HepG2 (cell line): ENCODE results near the gene IL17RC. TPM values are rescaled to one million over a fixed set of nuclear protein-coding genes. Genes with fewer than 3 reads are reported as not detected.

Experiments used
- HOXA9 ChIP-seq: sonication (generic); formaldehyde crosslinking; IDR thresholded peaks from 2 replicates; pipeline ENCODE4 v1.8.1; 2022; ENCODE audit warnings: missing genetic modification reagents, mild to moderate bottlenecking, moderate library complexity, borderline replicate concordance
- KDM2A ChIP-seq: sonication (generic); formaldehyde crosslinking; IDR thresholded peaks from 2 replicates; pipeline ENCODE4 v1.4.0; 2020; ENCODE audit warnings: low read depth, missing genetic modification reagents, borderline replicate concordance
- LRRFIP1 ChIP-seq: sonication (generic); formaldehyde crosslinking; conservative IDR thresholded peaks from 2 replicates; pipeline ENCODE4 v1.4.0; 2020; ENCODE audit warnings: missing genetic modification reagents
- MXD4 ChIP-seq: IDR thresholded peaks from 2 replicates; pipeline ENCODE4 v1.6.1; 2016; ENCODE audit warnings: mild to moderate bottlenecking, missing biosample characterization, missing genetic modification reagents
- NCOA2 ChIP-seq: sonication (generic); formaldehyde crosslinking; IDR thresholded peaks from 2 replicates; pipeline ENCODE4 v1.8.0; 2022; ENCODE audit warnings: inconsistent platforms
- NFAT5 ChIP-seq: sonication (generic); formaldehyde crosslinking; IDR thresholded peaks from 2 replicates; pipeline ENCODE4 v1.4.0; 2020; ENCODE audit warnings: missing genetic modification reagents
- NFE2 ChIP-seq: sonication (generic); formaldehyde crosslinking; IDR thresholded peaks from 2 replicates; pipeline ENCODE4 v1.4.0; 2020; ENCODE audit warnings: missing genetic modification reagents
- SP4 ChIP-seq: sonication (generic); formaldehyde crosslinking; IDR thresholded peaks from 2 replicates; pipeline ENCODE4 v1.8.1; 2023; ENCODE audit warnings: mild to moderate bottlenecking, missing genetic modification reagents
- ZNF264 ChIP-seq: sonication (generic); formaldehyde crosslinking; IDR thresholded peaks from 2 replicates; pipeline ENCODE4 v1.4.0; 2020; ENCODE audit warnings: missing genetic modification reagents
- ZNF329 ChIP-seq: sonication (generic); formaldehyde crosslinking; IDR thresholded peaks from 2 replicates; pipeline ENCODE4 v1.9.0; 2021; ENCODE audit warnings: low read depth, mild to moderate bottlenecking, missing genetic modification reagents
- ZNF354B ChIP-seq: sonication (generic); formaldehyde crosslinking; IDR thresholded peaks from 2 replicates; pipeline ENCODE4 v1.8.0; 2022; ENCODE audit warnings: mild to moderate bottlenecking, missing genetic modification reagents
- ZNF749 ChIP-seq: sonication (generic); formaldehyde crosslinking; IDR thresholded peaks from 2 replicates; pipeline ENCODE4 v1.8.0; 2022; ENCODE audit warnings: mild to moderate bottlenecking, missing genetic modification reagents, moderate library complexity, borderline replicate concordance
- polyA plus RNA-seq, 8 experiments: library from polyadenylated mRNA; depleted of rRNA in 3 of 8; stranded (reverse) in 7 of 8; unstranded in 1 of 8; fragments of >200 nt; fragmentation: Illumina TruSeq in 4 of 8; extraction: Trizol in 4 of 8; gene quantifications; 2 replicates each; pipeline versions ENCODE4 v1.2.1 to v1.2.3, GENCODE V29; 2011 to 2016; ENCODE audit warnings: low read depth in 4 of 8, missing spikeins in 1 of 8, mixed read lengths in 1 of 8; ENCODE audit not compliant: insufficient read depth in 1 of 8
- total RNA-seq, 5 experiments: library from RNA; depleted of rRNA; stranded (reverse); fragments of >200 nt; fragmentation: Illumina TruSeq; extraction: Trizol; gene quantifications; 2 replicates each; pipeline ENCODE4 v1.2.3, GENCODE V29; 2016; ENCODE audit warnings: low read depth in 1 of 5
- TF ChIP-seq, protein P1 (sequence below): sonication (generic); formaldehyde crosslinking; IDR thresholded peaks from 2 replicates; pipeline ENCODE4 v1.4.0; 2020; ENCODE audit warnings: mild to moderate bottlenecking, missing genetic modification reagents
- TF ChIP-seq, protein P2 (sequence below): sonication (generic); formaldehyde crosslinking; IDR thresholded peaks from 2 replicates; pipeline ENCODE4 v1.4.0; 2020; ENCODE audit warnings: mild to moderate bottlenecking, low read depth, missing genetic modification reagents
- TF ChIP-seq, protein P3 (sequence below): sonication (generic); formaldehyde crosslinking; IDR thresholded peaks from 2 replicates; pipeline ENCODE4 v1.4.0; 2020; ENCODE audit warnings: missing genetic modification reagents

Gene IL17RC
- total and polyA plus RNA-seq, 2 of the 13 experiments (the other 11 are each of a cell fraction or from before 2014, with no cell fraction given) = 20.7 to 24.0 TPM

- TF ChIP-seq NFAT5 (CRISPR knock-in tag) = peak; percentile 79
- peak; percentile 96 for TF ChIP-seq KDM2A
- 0 out of 2 replicates have a peak, but pooled peaks have one; percentile 57 for TF ChIP-seq ZNF264 (CRISPR knock-in tag)
- TF ChIP-seq ZNF329 = 0 out of 2 replicates have a peak, but pooled peaks have one; percentile 70
- peak; percentile 43; the same call in 1 of the 2 replicates for TF ChIP-seq NCOA2 (CRISPR knock-in tag)
- TF ChIP-seq NFE2 (CRISPR knock-in tag) = no peak
- TF ChIP-seq, protein P1, sequence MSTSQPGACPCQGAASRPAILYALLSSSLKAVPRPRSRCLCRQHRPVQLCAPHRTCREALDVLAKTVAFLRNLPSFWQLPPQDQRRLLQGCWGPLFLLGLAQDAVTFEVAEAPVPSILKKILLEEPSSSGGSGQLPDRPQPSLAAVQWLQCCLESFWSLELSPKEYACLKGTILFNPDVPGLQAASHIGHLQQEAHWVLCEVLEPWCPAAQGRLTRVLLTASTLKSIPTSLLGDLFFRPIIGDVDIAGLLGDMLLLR (CRISPR knock-in tag) = peak; percentile 61; the same call in 1 of the 2 replicates
- TF ChIP-seq, protein P2, sequence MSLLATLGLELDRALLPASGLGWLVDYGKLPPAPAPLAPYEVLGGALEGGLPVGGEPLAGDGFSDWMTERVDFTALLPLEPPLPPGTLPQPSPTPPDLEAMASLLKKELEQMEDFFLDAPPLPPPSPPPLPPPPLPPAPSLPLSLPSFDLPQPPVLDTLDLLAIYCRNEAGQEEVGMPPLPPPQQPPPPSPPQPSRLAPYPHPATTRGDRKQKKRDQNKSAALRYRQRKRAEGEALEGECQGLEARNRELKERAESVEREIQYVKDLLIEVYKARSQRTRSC = no peak; the same call in 1 of the 2 replicates
- peak; percentile 55; the same call in 1 of the 2 replicates for TF ChIP-seq ZNF749 (CRISPR knock-in tag)
- TF ChIP-seq ZNF354B (CRISPR knock-in tag) = 0 out of 2 replicates have a peak, but pooled peaks have one; percentile 72
- no peak for TF ChIP-seq LRRFIP1 (CRISPR knock-in tag)
- TF ChIP-seq MXD4 (CRISPR knock-in tag) = peak; percentile 86
- TF ChIP-seq, protein P3, sequence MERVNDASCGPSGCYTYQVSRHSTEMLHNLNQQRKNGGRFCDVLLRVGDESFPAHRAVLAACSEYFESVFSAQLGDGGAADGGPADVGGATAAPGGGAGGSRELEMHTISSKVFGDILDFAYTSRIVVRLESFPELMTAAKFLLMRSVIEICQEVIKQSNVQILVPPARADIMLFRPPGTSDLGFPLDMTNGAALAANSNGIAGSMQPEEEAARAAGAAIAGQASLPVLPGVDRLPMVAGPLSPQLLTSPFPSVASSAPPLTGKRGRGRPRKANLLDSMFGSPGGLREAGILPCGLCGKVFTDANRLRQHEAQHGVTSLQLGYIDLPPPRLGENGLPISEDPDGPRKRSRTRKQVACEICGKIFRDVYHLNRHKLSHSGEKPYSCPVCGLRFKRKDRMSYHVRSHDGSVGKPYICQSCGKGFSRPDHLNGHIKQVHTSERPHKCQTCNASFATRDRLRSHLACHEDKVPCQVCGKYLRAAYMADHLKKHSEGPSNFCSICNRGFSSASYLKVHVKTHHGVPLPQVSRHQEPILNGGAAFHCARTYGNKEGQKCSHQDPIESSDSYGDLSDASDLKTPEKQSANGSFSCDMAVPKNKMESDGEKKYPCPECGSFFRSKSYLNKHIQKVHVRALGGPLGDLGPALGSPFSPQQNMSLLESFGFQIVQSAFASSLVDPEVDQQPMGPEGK (CRISPR knock-in tag) = peak; percentile 62; the same call in 1 of the 2 replicates
- peak; percentile 70 for TF ChIP-seq SP4 (CRISPR knock-in tag)
- TF ChIP-seq HOXA9 (CRISPR knock-in tag) = no peak
Observed at GRCh38 chr3:9933561-9934234, 16.8 kb downstream of the IL17RC start, which contains the start of gene CRELD1 (continued).
